ENCODE results near the gene TMEM183A.

Gene TMEM183A

GRCh38 chr1:203050826-203051225 is 43.7 kb downstream of the TMEM183A start:
- no peak overlapping the region for H2BK5ac ChIP-seq (ENCODE audit: low read length)
- H2BK15ac ChIP-seq (ENCODE audit: low read length), result no peak overlapping the region
- no peak overlapping the region for H4K91ac ChIP-seq (ENCODE audit: low read depth, low read length, poor library complexity)
- peaks cover 0 to 15% of the 10 kb centered on the region in 2 donors for H3K4me1 ChIP-seq (ENCODE audit: control insufficient read depth in 2 of 2, insufficient read depth in 1 of 2, low read depth in 1 of 2, low read length in 2 of 2)
- no peak overlapping the region for H2BK12ac ChIP-seq (ENCODE audit: low read length)
- no peak overlapping the region for H3K14ac ChIP-seq (ENCODE audit: low read length)
- no CpG with 5 or more reads among the region's 4 CpGs for WGBS, 2 donors (ENCODE audit: extremely low coverage in 2 of 2, insufficient read length in 2 of 2, insufficient replicate concordance in 1 of 2)
- H3K23ac ChIP-seq (ENCODE audit: low read depth, low read length, poor library complexity), result no peak overlapping the region
- no peak for DNase-seq (ENCODE audit: low spot score)
- no peak overlapping the region for H3K4me3 ChIP-seq (ENCODE audit: low read length in 2 of 2)
- H3K4ac ChIP-seq (ENCODE audit: low read length), result no peak overlapping the region
- H3K79me1 ChIP-seq (ENCODE audit: low read depth, low read length), result no peaks in the 10 kb centered on the region
- H3K18ac ChIP-seq (ENCODE audit: low read length), result no peak overlapping the region
- no peak overlapping the region for H3K9ac ChIP-seq (ENCODE audit: low read depth, low read length, poor library complexity)
- no peak overlapping the region for H3K27ac ChIP-seq (replicated peaks; ENCODE audit: low read length)
- no peak overlapping the region for H4K8ac ChIP-seq (ENCODE audit: low read depth, low read length)
- no peak overlapping the region for H3K4me2 ChIP-seq (ENCODE audit: insufficient read depth, low read length, poor library complexity, severe bottlenecking)
- H2AK5ac ChIP-seq (ENCODE audit: low read depth, low read length), result no peak overlapping the region
- no peak overlapping the region for H2AFZ ChIP-seq (ENCODE audit: low read length)
- H3K9me3 ChIP-seq (replicated peaks in 1 of 2; ENCODE audit: control insufficient read depth in 2 of 2, insufficient read depth in 1 of 2, low read depth in 1 of 2, low read length in 2 of 2), result no peaks in the 10 kb centered on the region
- H2BK120ac ChIP-seq (ENCODE audit: low read depth, low read length), result no peak overlapping the region
- peaks cover 0 to 63% (median 0%) of the 10 kb centered on the region in 3 experiments for H3K27me3 ChIP-seq (ENCODE audit: control insufficient read depth in 3 of 3, insufficient read depth in 3 of 3, low read depth in 1 of 3, low read length in 3 of 3)
- H3K36me3 ChIP-seq (replicated peaks in 1 of 2; ENCODE audit: control insufficient read depth in 2 of 2, insufficient read depth in 2 of 2, low read length in 2 of 2), result no peaks in the 10 kb centered on the region

GRCh38 chr1:203051841-203052324 is 44.7 kb downstream of the TMEM183A start:
- peaks cover 0 to 15% of the 10 kb centered on the region in 2 donors for H3K4me1 ChIP-seq (ENCODE audit: control insufficient read depth in 2 of 2, insufficient read depth in 1 of 2, low read depth in 1 of 2, low read length in 2 of 2)
- H3K36me3 ChIP-seq (replicated peaks in 1 of 2; ENCODE audit: control insufficient read depth in 2 of 2, insufficient read depth in 2 of 2, low read length in 2 of 2), result no peaks in the 10 kb centered on the region
- H2AK5ac ChIP-seq (ENCODE audit: low read depth, low read length), result no peak overlapping the region
- H2BK15ac ChIP-seq (ENCODE audit: low read length), result no peak overlapping the region
- no peak overlapping the region for H3K18ac ChIP-seq (ENCODE audit: low read length)
- no peak overlapping the region for H2BK5ac ChIP-seq (ENCODE audit: low read length)
- H2BK120ac ChIP-seq (ENCODE audit: low read depth, low read length), result no peak overlapping the region
- H4K91ac ChIP-seq (ENCODE audit: low read depth, low read length, poor library complexity), result no peak overlapping the region
- H3K27me3 ChIP-seq (ENCODE audit: control insufficient read depth in 3 of 3, insufficient read depth in 3 of 3, low read depth in 1 of 3, low read length in 3 of 3), result peaks cover 0 to 63% (median 0%) of the 10 kb centered on the region in 3 experiments
- no peak overlapping the region for H2BK12ac ChIP-seq (ENCODE audit: low read length)
- no peak overlapping the region for H3K23ac ChIP-seq (ENCODE audit: low read depth, low read length, poor library complexity)
- WGBS, 2 donors (ENCODE audit: extremely low coverage in 2 of 2, insufficient read length in 2 of 2, insufficient replicate concordance in 1 of 2), result no CpG with 5 or more reads among the region's 20 CpGs
- H4K8ac ChIP-seq (ENCODE audit: low read depth, low read length), result no peak overlapping the region
- no peak for DNase-seq (ENCODE audit: low spot score)
- no peak overlapping the region for H2AFZ ChIP-seq (ENCODE audit: low read length)
- no peak overlapping the region for H3K27ac ChIP-seq (replicated peaks; ENCODE audit: low read length)
- H3K79me1 ChIP-seq (ENCODE audit: low read depth, low read length), result no peaks in the 10 kb centered on the region
- H3K9me3 ChIP-seq (replicated peaks in 1 of 2; ENCODE audit: control insufficient read depth in 2 of 2, insufficient read depth in 1 of 2, low read depth in 1 of 2, low read length in 2 of 2), result no peaks in the 10 kb centered on the region
- peak overlapping the region; percentile 73 for H3K14ac ChIP-seq (ENCODE audit: low read length)
- H3K9ac ChIP-seq (ENCODE audit: low read depth, low read length, poor library complexity), result no peak overlapping the region
- no peak overlapping the region for H3K4me3 ChIP-seq (ENCODE audit: low read length in 2 of 2)
- no peak overlapping the region for H3K4me2 ChIP-seq (ENCODE audit: insufficient read depth, low read length, poor library complexity, severe bottlenecking)
- no peak overlapping the region for H3K4ac ChIP-seq (ENCODE audit: low read length)

GRCh38 chr1:203052601-203053000 is 45.4 kb downstream of the TMEM183A start:
- no peak overlapping the region for H4K91ac ChIP-seq (ENCODE audit: low read depth, low read length, poor library complexity)
- no peak overlapping the region for H2BK15ac ChIP-seq (ENCODE audit: low read length)
- H3K18ac ChIP-seq (ENCODE audit: low read length), result no peak overlapping the region
- no peak overlapping the region for H2BK120ac ChIP-seq (ENCODE audit: low read depth, low read length)
- H3K9ac ChIP-seq (ENCODE audit: low read depth, low read length, poor library complexity), result no peak overlapping the region
- no peaks in the 10 kb centered on the region for H3K79me1 ChIP-seq (ENCODE audit: low read depth, low read length)
- H2BK12ac ChIP-seq (ENCODE audit: low read length), result no peak overlapping the region
- H3K14ac ChIP-seq (ENCODE audit: low read length), result no peak overlapping the region
- H3K4me1 ChIP-seq (ENCODE audit: control insufficient read depth in 2 of 2, insufficient read depth in 1 of 2, low read depth in 1 of 2, low read length in 2 of 2), result peaks cover 0 to 15% of the 10 kb centered on the region in 2 donors
- H3K36me3 ChIP-seq (replicated peaks in 1 of 2; ENCODE audit: control insufficient read depth in 2 of 2, insufficient read depth in 2 of 2, low read length in 2 of 2), result no peaks in the 10 kb centered on the region
- no peak overlapping the region for H3K27ac ChIP-seq (replicated peaks; ENCODE audit: low read length)
- no peak overlapping the region for H2BK5ac ChIP-seq (ENCODE audit: low read length)
- H3K23ac ChIP-seq (ENCODE audit: low read depth, low read length, poor library complexity), result no peak overlapping the region
- H3K27me3 ChIP-seq (ENCODE audit: control insufficient read depth in 3 of 3, insufficient read depth in 3 of 3, low read depth in 1 of 3, low read length in 3 of 3), result peaks cover 0 to 57% (median 0%) of the 10 kb centered on the region in 3 experiments
- no peak overlapping the region for H4K8ac ChIP-seq (ENCODE audit: low read depth, low read length)
- no peak overlapping the region for H3K4me2 ChIP-seq (ENCODE audit: insufficient read depth, low read length, poor library complexity, severe bottlenecking)
- no peaks in the 10 kb centered on the region for H3K9me3 ChIP-seq (replicated peaks in 1 of 2; ENCODE audit: control insufficient read depth in 2 of 2, insufficient read depth in 1 of 2, low read depth in 1 of 2, low read length in 2 of 2)
- no peak overlapping the region for H3K4me3 ChIP-seq (ENCODE audit: low read length in 2 of 2)
- no peak overlapping the region for H2AK5ac ChIP-seq (ENCODE audit: low read depth, low read length)
- WGBS, 2 donors (ENCODE audit: extremely low coverage in 2 of 2, insufficient read length in 2 of 2, insufficient replicate concordance in 1 of 2), result no CpG with 5 or more reads among the region's 3 CpGs
- H2AFZ ChIP-seq (ENCODE audit: low read length), result no peak overlapping the region
- H3K4ac ChIP-seq (ENCODE audit: low read length), result no peak overlapping the region
- DNase-seq (ENCODE audit: low spot score), result no peak

GRCh38 chr1:203054184-203054583 is 47.0 kb downstream of the TMEM183A start:
- Histone ChIP-seq H3K27me3 (ENCODE audit: control insufficient read depth in 3 of 3, insufficient read depth in 3 of 3, low read depth in 1 of 3, low read length in 3 of 3) (peaks cover 0 to 48% (median 0%) of the 10 kb centered on the region in 3 experiments), H3K4ac (ENCODE audit: low read length) (no peak overlapping the region), H3K79me1 (ENCODE audit: low read depth, low read length) (no peaks in the 10 kb centered on the region), H3K9me3 (replicated peaks in 1 of 2; ENCODE audit: control insufficient read depth in 2 of 2, insufficient read depth in 1 of 2, low read depth in 1 of 2, low read length in 2 of 2) (no peaks in the 10 kb centered on the region), H3K36me3 (replicated peaks in 1 of 2; ENCODE audit: control insufficient read depth in 2 of 2, insufficient read depth in 2 of 2, low read length in 2 of 2) (no peaks in the 10 kb centered on the region), H3K4me2 (ENCODE audit: insufficient read depth, low read length, poor library complexity, severe bottlenecking) (no peak overlapping the region), H3K14ac (ENCODE audit: low read length) (no peak overlapping the region), H3K27ac (replicated peaks; ENCODE audit: low read length) (no peak overlapping the region), H2AK5ac (ENCODE audit: low read depth, low read length) (no peak overlapping the region), H3K4me1 (ENCODE audit: control insufficient read depth in 2 of 2, insufficient read depth in 1 of 2, low read depth in 1 of 2, low read length in 2 of 2) (peaks cover 0 to 11% of the 10 kb centered on the region in 2 donors), H2BK15ac (ENCODE audit: low read length) (no peak overlapping the region), H3K23ac (ENCODE audit: low read depth, low read length, poor library complexity) (no peak overlapping the region), H3K9ac (ENCODE audit: low read depth, low read length, poor library complexity) (no peak overlapping the region), H4K91ac (ENCODE audit: low read depth, low read length, poor library complexity) (no peak overlapping the region), H2AFZ (ENCODE audit: low read length) (no peak overlapping the region), H3K18ac (ENCODE audit: low read length) (peak overlapping the region; percentile 51), H2BK12ac (ENCODE audit: low read length) (no peak overlapping the region), H2BK120ac (ENCODE audit: low read depth, low read length) (no peak overlapping the region), H2BK5ac (ENCODE audit: low read length) (no peak overlapping the region), H4K8ac (ENCODE audit: low read depth, low read length) (no peak overlapping the region), H3K4me3 (ENCODE audit: low read length in 2 of 2) (no peak overlapping the region)
- WGBS, 2 donors (ENCODE audit: extremely low coverage in 2 of 2, insufficient read length in 2 of 2, insufficient replicate concordance in 1 of 2), result no CpG with 5 or more reads among the region's 1 CpG
- no peak for DNase-seq (ENCODE audit: low spot score)

Data from neuronal stem cell (in vitro differentiated cells).